ENCODE results near the gene RFX3.

Gene RFX3

GRCh38 chr9:3288686-3289085 is 237.1 kb downstream of the RFX3 start:
- TF ChIP-seq CTCF (conservative IDR thresholded peaks at IDR 0.05) (no peak), ZFX (IDR thresholded peaks at IDR 0.05) (no peak)
- no peak overlapping the region for H3K27ac ChIP-seq

DNA sequence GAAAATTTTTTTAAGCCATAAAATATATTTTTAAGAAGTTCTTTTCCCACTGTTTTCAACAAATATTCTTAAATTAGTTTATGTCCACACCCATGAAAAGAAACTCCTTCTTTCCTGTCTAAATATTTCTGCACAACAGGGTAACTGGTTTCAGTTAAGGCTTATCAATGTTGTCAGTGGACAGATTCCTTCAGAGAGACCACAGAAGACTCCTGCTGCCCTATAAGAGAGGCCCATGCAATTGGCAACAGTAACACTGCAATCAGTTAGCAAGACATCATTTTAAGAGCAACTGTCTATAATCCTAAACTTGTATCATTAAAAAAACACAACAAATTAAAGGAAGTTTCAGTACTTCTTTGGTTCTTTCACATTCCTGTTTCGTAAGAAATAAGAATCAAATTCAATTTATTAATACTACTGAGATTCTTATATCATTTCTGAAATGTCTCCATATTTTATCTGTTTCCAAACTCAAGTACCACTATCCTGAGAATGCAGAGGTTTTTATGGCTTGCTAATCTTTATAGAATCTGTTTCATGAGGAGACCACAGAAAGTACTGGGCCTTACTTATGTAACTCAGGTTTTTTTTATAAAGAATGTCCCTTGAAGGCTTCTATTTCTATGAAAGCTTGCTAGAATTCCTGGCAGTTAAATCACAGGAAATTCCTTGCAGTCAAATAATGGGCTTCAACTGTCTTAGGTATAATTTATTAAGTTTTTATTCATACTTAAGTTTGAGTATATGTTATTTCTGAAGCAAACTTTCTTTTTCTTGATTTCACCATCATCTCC is 240.2 kb downstream of the RFX3 start:
- TF ChIP-seq CTCF (conservative IDR thresholded peaks at IDR 0.05), result no peak
- no peak for TF ChIP-seq ZFX (IDR thresholded peaks at IDR 0.05)

GRCh38 chr9:3282365-3282764 is 243.4 kb downstream of the RFX3 start:
- H3K27ac ChIP-seq, result no peak overlapping the region
- TF ChIP-seq CTCF (conservative IDR thresholded peaks at IDR 0.05) (no peak), ZFX (IDR thresholded peaks at IDR 0.05) (no peak)

More for the DNA sequence above, 240.2 kb downstream of the RFX3 start:
- no peak overlapping the region for H3K27ac ChIP-seq

- H3K27ac ChIP-seq, result no peak overlapping the region
- TF ChIP-seq CTCF (conservative IDR thresholded peaks at IDR 0.05), result no peak
- TF ChIP-seq ZFX (IDR thresholded peaks at IDR 0.05), result no peak
These were observed 244.4 kb downstream of the RFX3 start for GRCh38 chr9:3281399-3281798.

DNA sequence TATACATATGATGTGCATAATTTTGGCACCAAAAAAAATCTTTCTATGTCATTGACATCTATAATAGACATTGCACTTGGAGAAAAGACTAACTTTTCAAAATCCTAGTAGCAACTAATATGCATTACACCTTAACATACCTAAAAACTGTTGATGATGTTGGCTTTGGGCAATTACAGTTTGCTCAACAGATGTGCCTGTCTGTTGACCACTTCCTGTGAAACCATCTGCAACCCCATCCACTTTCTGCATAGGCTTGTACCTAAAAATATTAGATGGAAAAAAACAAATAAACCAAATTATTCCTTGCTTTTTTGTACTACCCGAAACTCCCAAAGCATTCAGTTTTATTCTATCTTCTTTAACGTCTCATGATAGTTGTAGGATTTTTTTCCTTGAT is 248.6 kb downstream of the RFX3 start:
- TF ChIP-seq CTCF (conservative IDR thresholded peaks at IDR 0.05), result no peak
- no peak for TF ChIP-seq ZFX (IDR thresholded peaks at IDR 0.05)
- H3K27ac ChIP-seq, result no peak overlapping the region

DNA sequence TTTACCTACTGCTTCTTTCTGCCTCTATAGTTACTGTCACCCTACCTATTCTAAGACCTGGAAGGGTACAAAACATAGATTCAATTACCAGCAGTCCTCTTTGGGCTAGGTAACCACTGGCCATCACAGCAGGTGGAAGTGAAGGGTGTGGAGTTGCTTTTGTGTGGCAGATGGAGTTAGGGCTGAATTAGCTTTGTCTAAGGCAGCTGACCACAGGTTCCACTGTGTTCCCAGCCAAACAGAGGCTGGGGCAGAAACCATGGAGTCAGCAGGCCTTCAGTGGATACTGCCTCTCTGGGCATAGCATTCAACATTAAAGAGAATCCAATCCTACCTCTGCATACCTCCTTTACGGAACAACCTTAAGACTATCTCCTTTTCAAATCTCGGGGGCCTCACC is 254.2 kb downstream of the RFX3 start:
- no peak overlapping the region for H3K27ac ChIP-seq
- TF ChIP-seq ZFX (IDR thresholded peaks at IDR 0.05) (no peak), CTCF (conservative IDR thresholded peaks at IDR 0.05) (no peak)

DNA sequence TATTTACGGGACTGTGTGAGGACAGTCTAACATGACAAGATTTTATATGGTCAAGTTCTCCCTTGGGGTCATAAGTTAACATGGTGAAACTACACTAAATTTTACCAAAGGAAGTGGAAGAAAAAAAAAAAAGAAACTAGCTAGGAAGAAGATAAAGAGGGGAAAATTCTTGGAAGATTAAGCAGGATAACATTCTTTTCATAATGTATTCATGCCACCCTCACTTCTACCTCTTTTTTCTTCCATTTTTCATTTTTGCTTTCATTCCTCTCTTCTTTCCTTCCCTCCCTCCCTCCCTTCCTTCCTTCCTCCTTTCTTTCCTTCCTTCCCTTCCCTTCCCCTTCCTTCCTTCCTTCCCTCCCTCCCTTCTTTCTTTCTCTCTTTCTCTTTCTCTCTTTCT is 254.6 kb downstream of the RFX3 start:
- TF ChIP-seq CTCF (conservative IDR thresholded peaks at IDR 0.05) (no peak), ZFX (IDR thresholded peaks at IDR 0.05) (no peak)
- no peak overlapping the region for H3K27ac ChIP-seq

Data from C4-2B (cell line).